A549 (cell line): ENCODE measurements around the gene CDK16. TPM values are rescaled to one million over a fixed set of nuclear protein-coding genes. Genes with fewer than 3 reads are reported as not detected.

ENCODE experiments used
- ATAC-seq, 2 experiments: fragments of 200-7000 bp in 1 of 2; fragments of >200 bp in 1 of 2; cut with Nextera tagmentation in 1 of 2; cut with Tn5 transposase in 1 of 2; 3 replicates each; pipeline versions ENCODE4 v1.8.0 to v1.9.1; 2018 to 2020; ENCODE audit warnings: mild to moderate bottlenecking in 1 of 2, moderate library complexity in 1 of 2
- CTCF ChIA-PET: fragments of 300-600 bp; sonication (Branson Sonifier 250); formaldehyde crosslinking; extraction: SDS; loops from one replicate; lab custom pipeline; 2021; ENCODE audit warnings: antibody characterized with exemption, inconsistent platforms; lab: Yijun Ruan, JAX
- POLR2A ChIA-PET: fragments of 350-600 bp; formaldehyde crosslinking; extraction: SDS; loops from one replicate; lab custom pipeline; 2021; ENCODE audit warnings: antibody characterized with exemption, inconsistent platforms; lab: Yijun Ruan, JAX
- DNase-seq, 2 experiments: peaks; one replicate each; pipeline versions ENCODE4 v3.0.0 to v3.0.0-alpha.2; 2011 to 2016; ENCODE audit warnings: low read depth in 1 of 2, low spot score in 1 of 2
- FAIRE-seq: peaks from 2 replicates; lab custom pipeline; 2011; peaks lifted over from hg19 to GRCh38; lab: Jason Lieb, UNC
- H3K27ac ChIP-seq, 2 experiments: fragments of >200 bp; sonication (Bioruptor Twin); formaldehyde crosslinking; 3 replicates each; pipeline ENCODE4 v1.5.1; 2016 to 2017
- H3K4me1 ChIP-seq: fragments of >200 bp; sonication (Bioruptor Twin); formaldehyde crosslinking; 3 replicates; pipeline ENCODE4 v1.6.1; 2016
- H3K4me2 ChIP-seq: fragments of >200 bp; sonication (Bioruptor Twin); formaldehyde crosslinking; 3 replicates; pipeline ENCODE4 v1.6.1; 2016
- H3K4me3 ChIP-seq: fragments of >200 bp; sonication (Bioruptor Twin); formaldehyde crosslinking; 3 replicates; pipeline ENCODE4 v1.5.1; 2016
- H3K9me3 ChIP-seq: fragments of >200 bp; sonication (Bioruptor Twin); formaldehyde crosslinking; 3 replicates; pipeline ENCODE4 v1.6.1; 2016
- BHLHE40 ChIP-seq: IDR thresholded peaks from 2 replicates; pipeline ENCODE4 v1.6.1; 2012; ENCODE audit warnings: low read depth, low read length, inconsistent platforms
- CBX2 ChIP-seq: fragments of 200-600 bp; sonication (generic); IDR thresholded peaks from 2 replicates; pipeline ENCODE4 v1.6.1; 2016; ENCODE audit warnings: low read depth, mild to moderate bottlenecking, borderline replicate concordance
- CBX8 ChIP-seq: fragments of 200-600 bp; sonication (generic); IDR thresholded peaks from 2 replicates; pipeline ENCODE4 v1.6.1; 2016
- CEBPB ChIP-seq, 2 experiments: fragments of >200 bp in 1 of 2; sonication (Bioruptor Twin) in 1 of 2; formaldehyde crosslinking in 1 of 2; IDR thresholded peaks; 2 replicates each; pipeline ENCODE4 v1.6.1; 2012 to 2016
- CHD2 ChIP-seq: fragments of 150-350 bp; IDR thresholded peaks from 2 replicates; pipeline ENCODE4 v1.6.1; 2014; ENCODE audit warnings: low read length; ENCODE audit not compliant: partially characterized antibody
- ESRRA ChIP-seq: fragments of 150-350 bp; IDR thresholded peaks from 2 replicates; pipeline ENCODE4 v1.6.1; 2014; ENCODE audit warnings: mild to moderate bottlenecking, low read length, borderline replicate concordance
- HEYL ChIP-seq: fragments of 250-450 bp; sonication (Bioruptor Pico); IDR thresholded peaks from 2 replicates; pipeline ENCODE4 v1.8.0; 2021; ENCODE audit warnings: mild to moderate bottlenecking, moderate library complexity
- HOXB5 ChIP-seq: fragments of 250-450 bp; sonication (Bioruptor Pico); IDR thresholded peaks from 2 replicates; pipeline ENCODE4 v1.5.0; 2020; ENCODE audit warnings: mild to moderate bottlenecking, moderate library complexity
- KDM5A ChIP-seq: fragments of 200-600 bp; sonication (generic); IDR thresholded peaks from 2 replicates; pipeline ENCODE4 v1.6.1; 2016; ENCODE audit warnings: antibody characterized with exemption, mild to moderate bottlenecking
- MAZ ChIP-seq: fragments of 150-350 bp; IDR thresholded peaks from 2 replicates; pipeline ENCODE4 v1.6.1; 2014; ENCODE audit warnings: antibody characterized with exemption, low read depth, low read length, borderline replicate concordance
- MYC ChIP-seq: IDR thresholded peaks from 2 replicates; pipeline ENCODE4 v1.6.1; 2012; ENCODE audit warnings: mild to moderate bottlenecking, inconsistent platforms, low read length, improper control_type of control experiment, borderline replicate concordance
- NFE2L2 ChIP-seq: fragments of 150-350 bp; conservative IDR thresholded peaks from 2 replicates; pipeline ENCODE4 v1.6.1; 2014; ENCODE audit warnings: low read length
- PHF8 ChIP-seq: fragments of 200-600 bp; sonication (generic); IDR thresholded peaks from 2 replicates; pipeline ENCODE4 v1.6.1; 2016; ENCODE audit warnings: low read depth, mild to moderate bottlenecking, antibody characterized with exemption, moderate library complexity, borderline replicate concordance
- POLR2AphosphoS2 ChIP-seq: conservative IDR thresholded peaks from 2 replicates; pipeline ENCODE4 v1.6.1; 2012; ENCODE audit warnings: low read length, improper control_type of control experiment, inconsistent platforms
- RAD21 ChIP-seq, 2 experiments: fragments of >200 bp in 1 of 2; sonication (Bioruptor Twin) in 1 of 2; formaldehyde crosslinking in 1 of 2; IDR thresholded peaks in 1 of 2; conservative IDR thresholded peaks in 1 of 2; 2 replicates in 1 of 2; 3 replicates in 1 of 2; pipeline ENCODE4 v1.6.1; 2012 to 2018; ENCODE audit warnings: inconsistent platforms in 1 of 2
- RCOR1 ChIP-seq: fragments of 150-350 bp; IDR thresholded peaks from 2 replicates; pipeline ENCODE4 v1.6.1; 2014; ENCODE audit warnings: antibody characterized with exemption, low read length, low read depth
- SMC3 ChIP-seq: fragments of >200 bp; sonication (Bioruptor Twin); formaldehyde crosslinking; IDR thresholded peaks from 3 replicates; pipeline ENCODE4 v1.6.1; 2018; ENCODE audit warnings: inconsistent platforms
- SREBF2 ChIP-seq: fragments of 450-650 bp; IDR thresholded peaks from 2 replicates; pipeline ENCODE4 v1.6.1; 2014; ENCODE audit warnings: mild to moderate bottlenecking, moderate library complexity
- TP53 ChIP-seq: fragments of 250-450 bp; sonication (Bioruptor Pico); IDR thresholded peaks from 2 replicates; pipeline ENCODE4 v1.5.0; 2021; ENCODE audit warnings: mild to moderate bottlenecking, moderate library complexity
- ZC3H11A ChIP-seq: fragments of 450-650 bp; IDR thresholded peaks from 2 replicates; pipeline ENCODE4 v1.6.1; 2014; ENCODE audit warnings: antibody characterized with exemption, mild to moderate bottlenecking
- ZNF302 ChIP-seq: fragments of 250-450 bp; sonication (Bioruptor Pico); IDR thresholded peaks from 2 replicates; pipeline ENCODE4 v1.9.0; 2021; ENCODE audit warnings: inconsistent platforms, mild to moderate bottlenecking, moderate library complexity
- ZSCAN20 ChIP-seq: fragments of 250-450 bp; sonication (Bioruptor Pico); IDR thresholded peaks from 2 replicates; pipeline ENCODE4 v1.8.0; 2022; ENCODE audit warnings: mild to moderate bottlenecking, moderate library complexity
- whole genome bisulfite sequencing: methylation state at CpG from one replicate; pipeline ENCODE4 v1.1.6; 2017; ENCODE audit errors: missing lambda C conversion rate; 5-methylcytosine and 5-hydroxymethylcytosine counted together
- polyA plus RNA-seq, 4 experiments: library from polyadenylated mRNA; depleted of rRNA in 3 of 4; stranded (reverse); fragments of >200 nt; fragmentation: RNase III in 1 of 4; extraction: RNeasy Plus Mini Kit Qiagen cat#74134 plus additional on column Dnase treatment in 1 of 4; gene quantifications; 2 replicates in 3 of 4; 3 replicates in 1 of 4; pipeline ENCODE4 v1.2.3, GENCODE V29; 2011 to 2017
- TF ChIP-seq, protein P1 (sequence below): fragments of 250-450 bp; sonication (Bioruptor Pico); IDR thresholded peaks from 2 replicates; pipeline ENCODE4 v1.5.0; 2020; ENCODE audit warnings: low read depth, mild to moderate bottlenecking, moderate library complexity
- TF ChIP-seq, protein P2 (sequence below): IDR thresholded peaks from 2 replicates; pipeline ENCODE4 v1.6.1; 2012; ENCODE audit warnings: low read depth, borderline replicate concordance
- TF ChIP-seq, protein P3 (sequence below): IDR thresholded peaks from 2 replicates; pipeline ENCODE4 v1.6.1; 2012
- TF ChIP-seq, protein P4 (sequence below): fragments of 250-450 bp; sonication (Bioruptor Pico); IDR thresholded peaks from 2 replicates; pipeline ENCODE4 v1.5.0; 2021; ENCODE audit warnings: mild to moderate bottlenecking, moderate library complexity, borderline replicate concordance
- TF ChIP-seq, protein P5 (sequence below): fragments of 450-650 bp; IDR thresholded peaks from 2 replicates; pipeline ENCODE4 v1.6.1; 2014; ENCODE audit warnings: antibody characterized with exemption

The CDK16 gene
- polyA plus RNA-seq, 2 of the 4 experiments (the other 2 are of a cell fraction): 105 to 111 TPM

DNA sequence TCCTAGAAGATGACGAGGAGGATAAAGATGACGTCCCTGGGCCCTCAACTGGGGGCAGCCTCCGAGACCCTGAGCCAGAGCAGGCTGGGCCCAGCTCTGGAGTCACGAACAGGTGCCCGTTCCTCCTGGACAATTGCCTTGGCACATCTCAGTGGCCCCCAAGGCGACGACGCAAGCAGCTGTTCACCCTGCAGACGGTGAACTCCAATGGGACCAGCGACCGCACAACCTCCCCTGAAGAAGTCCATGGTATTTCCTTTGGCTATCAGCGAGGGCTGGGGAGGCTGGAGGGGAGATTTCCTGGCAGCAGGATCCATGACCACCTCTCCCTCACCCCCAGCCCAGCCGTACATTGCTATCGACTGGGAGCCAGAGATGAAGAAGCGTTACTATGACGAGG, 26.2 kb downstream of the CDK16 start:
- Histone ChIP-seq H3K27ac (no peak overlapping the region), H3K4me1 (no peaks in the 10 kb centered on the region), H3K9me3 (no peaks in the 10 kb centered on the region), H3K4me2 (no peak overlapping the region), H3K4me3 (no peak overlapping the region)
- TF ChIP-seq POLR2AphosphoS2 (no peak), KDM5A (no peak), SREBF2 (no peak), CBX8 (no peak), RCOR1 (no peak), ESRRA (no peak), ZC3H11A (no peak), CHD2 (no peak), RAD21 (conservative IDR thresholded peaks at IDR 0.05 in 1 of 2, IDR thresholded peaks at IDR 0.05 in 1 of 2) (no peak), SMC3 (no peak), HOXB5 (CRISPR knock-in tag) (no peak), CEBPB (IDR thresholded peaks at IDR 0.05) (no peak), ZSCAN20 (no peak), ZNF302 (CRISPR knock-in tag) (no peak), PHF8 (no peak), BHLHE40 (no peak), HEYL (CRISPR knock-in tag) (no peak), CBX2 (no peak)
- TF ChIP-seq, protein P1, sequence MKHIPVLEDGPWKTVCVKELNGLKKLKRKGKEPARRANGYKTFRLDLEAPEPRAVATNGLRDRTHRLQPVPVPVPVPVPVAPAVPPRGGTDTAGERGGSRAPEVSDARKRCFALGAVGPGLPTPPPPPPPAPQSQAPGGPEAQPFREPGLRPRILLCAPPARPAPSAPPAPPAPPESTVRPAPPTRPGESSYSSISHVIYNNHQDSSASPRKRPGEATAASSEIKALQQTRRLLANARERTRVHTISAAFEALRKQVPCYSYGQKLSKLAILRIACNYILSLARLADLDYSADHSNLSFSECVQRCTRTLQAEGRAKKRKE (CRISPR knock-in tag): no peak
- TF ChIP-seq, protein P2, sequence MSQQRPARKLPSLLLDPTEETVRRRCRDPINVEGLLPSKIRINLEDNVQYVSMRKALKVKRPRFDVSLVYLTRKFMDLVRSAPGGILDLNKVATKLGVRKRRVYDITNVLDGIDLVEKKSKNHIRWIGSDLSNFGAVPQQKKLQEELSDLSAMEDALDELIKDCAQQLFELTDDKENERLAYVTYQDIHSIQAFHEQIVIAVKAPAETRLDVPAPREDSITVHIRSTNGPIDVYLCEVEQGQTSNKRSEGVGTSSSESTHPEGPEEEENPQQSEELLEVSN: no peak
- DNase-seq (no peak), ATAC-seq (no peak), FAIRE-seq (no peak)
- CTCF ChIA-PET: interaction anchor here (0.9 to 2.3 kb wide), 3 partner anchors 20 to 278 kb away, joined by 3 to 7 read pairs (median 6); no protein-coding TSS in a partner anchor
- POLR2A ChIA-PET: interaction anchor here (1.4 kb wide), 1 partner anchor 11 kb away, joined by 3 read pairs; no protein-coding TSS in a partner anchor
- 93% methylated on average over 15 of the region's 16 CpGs for WGBS

DNA sequence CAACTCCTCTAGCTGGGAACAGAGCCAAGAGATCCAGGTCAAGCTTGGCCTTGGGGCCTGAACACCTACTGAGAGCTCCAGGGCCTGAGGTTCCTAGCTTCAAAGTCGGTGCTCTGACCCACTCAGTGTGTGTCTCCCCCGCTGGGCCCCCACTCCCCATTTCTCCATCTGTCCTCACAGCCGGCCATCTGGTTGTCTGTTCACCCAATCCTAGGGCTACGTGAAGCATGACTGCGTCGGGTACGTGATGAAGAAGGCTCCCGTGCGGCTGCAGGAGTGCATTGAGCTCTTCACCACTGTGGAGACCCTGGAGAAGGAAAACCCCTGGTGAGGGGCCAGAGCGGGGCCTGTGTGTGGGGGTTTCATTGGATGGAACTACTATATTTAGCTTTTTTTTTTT, 26.7 kb downstream of the CDK16 start:
- H3K9me3 ChIP-seq: no peaks in the 10 kb centered on the region
- DNase-seq: no peak
- ChIA-PET CTCF (interaction anchor here (0.9 to 2.3 kb wide), 3 partner anchors 20 to 278 kb away, joined by 3 to 7 read pairs (median 6); no protein-coding TSS in a partner anchor), POLR2A (interaction anchor here (1.4 kb wide), 1 partner anchor 12 kb away, joined by 3 read pairs; no protein-coding TSS in a partner anchor)
- FAIRE-seq: no peak
- TF ChIP-seq MYC (no peak), NFE2L2 (no peak), SREBF2 (no peak), HEYL (CRISPR knock-in tag) (no peak), MAZ (no peak), TP53 (CRISPR knock-in tag) (no peak), ZSCAN20 (no peak), PHF8 (no peak)
- TF ChIP-seq, protein P3, sequence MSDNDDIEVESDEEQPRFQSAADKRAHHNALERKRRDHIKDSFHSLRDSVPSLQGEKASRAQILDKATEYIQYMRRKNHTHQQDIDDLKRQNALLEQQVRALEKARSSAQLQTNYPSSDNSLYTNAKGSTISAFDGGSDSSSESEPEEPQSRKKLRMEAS: no peak
- TF ChIP-seq, protein P4, sequence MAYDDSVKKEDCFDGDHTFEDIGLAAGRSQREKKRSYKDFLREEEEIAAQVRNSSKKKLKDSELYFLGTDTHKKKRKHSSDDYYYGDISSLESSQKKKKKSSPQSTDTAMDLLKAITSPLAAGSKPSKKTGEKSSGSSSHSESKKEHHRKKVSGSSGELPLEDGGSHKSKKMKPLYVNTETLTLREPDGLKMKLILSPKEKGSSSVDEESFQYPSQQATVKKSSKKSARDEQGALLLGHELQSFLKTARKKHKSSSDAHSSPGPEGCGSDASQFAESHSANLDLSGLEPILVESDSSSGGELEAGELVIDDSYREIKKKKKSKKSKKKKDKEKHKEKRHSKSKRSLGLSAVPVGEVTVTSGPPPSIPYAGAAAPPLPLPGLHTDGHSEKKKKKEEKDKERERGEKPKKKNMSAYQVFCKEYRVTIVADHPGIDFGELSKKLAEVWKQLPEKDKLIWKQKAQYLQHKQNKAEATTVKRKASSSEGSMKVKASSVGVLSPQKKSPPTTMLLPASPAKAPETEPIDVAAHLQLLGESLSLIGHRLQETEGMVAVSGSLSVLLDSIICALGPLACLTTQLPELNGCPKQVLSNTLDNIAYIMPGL (CRISPR knock-in tag): no peak
- TF ChIP-seq, protein P5, sequence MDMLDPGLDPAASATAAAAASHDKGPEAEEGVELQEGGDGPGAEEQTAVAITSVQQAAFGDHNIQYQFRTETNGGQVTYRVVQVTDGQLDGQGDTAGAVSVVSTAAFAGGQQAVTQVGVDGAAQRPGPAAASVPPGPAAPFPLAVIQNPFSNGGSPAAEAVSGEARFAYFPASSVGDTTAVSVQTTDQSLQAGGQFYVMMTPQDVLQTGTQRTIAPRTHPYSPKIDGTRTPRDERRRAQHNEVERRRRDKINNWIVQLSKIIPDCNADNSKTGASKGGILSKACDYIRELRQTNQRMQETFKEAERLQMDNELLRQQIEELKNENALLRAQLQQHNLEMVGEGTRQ: no peak
- no peaks in the 10 kb centered on the region for H3K4me1 ChIP-seq
- ATAC-seq: no peak
- 91% methylated on average over 10 of the region's 10 CpGs for WGBS
- no peak overlapping the region for H3K4me2 ChIP-seq
- H3K27ac ChIP-seq: no peak overlapping the region
- no peak overlapping the region for H3K4me3 ChIP-seq
